Coronary artery (tissue), 2 donors: Measurements from ENCODE around the gene LIN7A.

ENCODE experiments used
- DNase-seq: peaks from one replicate; pipeline ENCODE4 v3.0.0-alpha.2; 2017; ENCODE audit warnings: low spot score
- H3K27ac ChIP-seq, 2 donors: fragments of 200-600 bp; sonication (generic); one replicate each; pipeline ENCODE4 v1.5.1; 2016 to 2019
- H3K4me3 ChIP-seq: fragments of 200-600 bp; sonication (generic); 2 replicates; pipeline ENCODE4 v1.5.1; 2016; ENCODE audit warnings: mild to moderate bottlenecking, moderate library complexity
- CTCF ChIP-seq: fragments of 200-600 bp; sonication (generic); IDR thresholded peaks from one replicate; pipeline ENCODE4 v1.5.1; 2019; ENCODE audit warnings: antibody characterized with exemption

Gene LIN7A

GRCh38 chr12:80837342-80837978 lies 100.3 kb downstream of the LIN7A start:
- no peak for DNase-seq
- H3K27ac ChIP-seq, result no peak overlapping the region
- peak; percentile 50 for TF ChIP-seq CTCF

GRCh38 chr12:80834724-80835123 lies 103.0 kb downstream of the LIN7A start:
- no peak overlapping the region for H3K4me3 ChIP-seq

More at GRCh38 chr12:80837342-80837978, 100.3 kb downstream of the LIN7A start:
- no peak overlapping the region for H3K4me3 ChIP-seq

GRCh38 chr12:80830533-80831088 lies 107.1 kb downstream of the LIN7A start:
- Histone ChIP-seq H3K4me3 (no peak overlapping the region), H3K27ac (no peak overlapping the region)
- TF ChIP-seq CTCF, result no peak
- no peak for DNase-seq

More at GRCh38 chr12:80834724-80835123, 103.0 kb downstream of the LIN7A start:
- DNase-seq, result no peak
- no peak overlapping the region for H3K27ac ChIP-seq
- TF ChIP-seq CTCF, result no peak

- no peak for DNase-seq
Observed at GRCh38 chr12:80829767-80830166, 108.0 kb downstream of the LIN7A start.

GRCh38 chr12:80825506-80825905 lies 112.2 kb downstream of the LIN7A start:
- no peak overlapping the region for H3K27ac ChIP-seq
- no peak for TF ChIP-seq CTCF
- DNase-seq, result no peak
- H3K4me3 ChIP-seq, result no peak overlapping the region

More at GRCh38 chr12:80829767-80830166, 108.0 kb downstream of the LIN7A start:
- Histone ChIP-seq H3K27ac (no peak overlapping the region), H3K4me3 (no peak overlapping the region)
- no peak for TF ChIP-seq CTCF

GRCh38 chr12:80823393-80823792 lies 114.3 kb downstream of the LIN7A start:
- Histone ChIP-seq H3K4me3 (no peak overlapping the region), H3K27ac (no peak overlapping the region)
- no peak for DNase-seq
- TF ChIP-seq CTCF, result no peak

- H3K27ac ChIP-seq, result no peak overlapping the region
- DNase-seq, result no peak
- no peak overlapping the region for H3K4me3 ChIP-seq
- no peak for TF ChIP-seq CTCF
Observed at GRCh38 chr12:80821513-80822000, 116.2 kb downstream of the LIN7A start.
